ENCODE results near the gene PLPPR1. TPM values are rescaled to one million over a fixed set of nuclear protein-coding genes. Genes with fewer than 3 reads are reported as not detected.

PLPPR1 gene
- total RNA-seq, 6 experiments from 2014 or later: 1.4 to 5.4 (median 1.8) TPM

GRCh38 chr9:101148344-101148743 lies 119.8 kb downstream of the PLPPR1 start:
- TF ChIP-seq POLR2A (IDR thresholded peaks at IDR 0.05) (no peak), CTCF (IDR thresholded peaks at IDR 0.05) (no peak)
- no peak for DNase-seq
- ATAC-seq: no peak

GRCh38 chr9:101158361-101158760 lies 129.8 kb downstream of the PLPPR1 start:
- TF ChIP-seq POLR2A (IDR thresholded peaks at IDR 0.05) (no peak), CTCF (IDR thresholded peaks at IDR 0.05) (no peak)
- Histone ChIP-seq H3K4me1 (peaks cover 0 to 12% (median 2%) of the 10 kb centered on the region in 4 donors), H3K36me3 (no peaks in the 10 kb centered on the region), H3K27ac (no peak overlapping the region), H3K4me3 (no peak overlapping the region), H3K27me3 (no peaks in the 10 kb centered on the region), H3K9me3 (no peaks in the 10 kb centered on the region)
- intact Hi-C loops (cut with DNase I): no loop called here
- WGBS (ENCODE audit: insufficient coverage, low coverage, low lambda C conversion rate, missing lambda C conversion rate): 60% methylated on average over 3 of the region's 3 CpGs
- ATAC-seq (no peak), DNase-seq (no peak)

More at GRCh38 chr9:101148344-101148743, 119.8 kb downstream of the PLPPR1 start:
- Histone ChIP-seq H3K27ac (no peak overlapping the region), H3K36me3 (no peaks in the 10 kb centered on the region), H3K4me3 (no peak overlapping the region), H3K27me3 (no peaks in the 10 kb centered on the region), H3K4me1 (no peaks in the 10 kb centered on the region), H3K9me3 (no peaks in the 10 kb centered on the region)
- intact Hi-C loops (cut with DNase I): no loop called here

GRCh38 chr9:101162231-101162630 lies 133.7 kb downstream of the PLPPR1 start:
- ATAC-seq (peak; percentile 93 to 97 (median 96)), DNase-seq (peak in 1 of 3 donors; percentile 46)
- Histone ChIP-seq H3K27me3 (no peaks in the 10 kb centered on the region), H3K4me1 (peaks cover 0 to 12% (median 2%) of the 10 kb centered on the region in 4 donors), H3K27ac (peak overlapping the region in 1 of 3 donors; percentile 10), H3K4me3 (no peak overlapping the region), H3K9me3 (no peaks in the 10 kb centered on the region), H3K36me3 (no peaks in the 10 kb centered on the region)
- intact Hi-C loops (cut with DNase I): no loop called here
- TF ChIP-seq CTCF (IDR thresholded peaks at IDR 0.05) (no peak), POLR2A (IDR thresholded peaks at IDR 0.05) (no peak)
- 19% methylated on average over 1 of the region's 1 CpG for WGBS (ENCODE audit: insufficient coverage, low coverage, low lambda C conversion rate, missing lambda C conversion rate)

- Histone ChIP-seq H3K27ac (no peak overlapping the region), H3K27me3 (no peaks in the 10 kb centered on the region), H3K9me3 (no peaks in the 10 kb centered on the region), H3K36me3 (no peaks in the 10 kb centered on the region), H3K4me1 (peaks cover 0 to 16% (median 2%) of the 10 kb centered on the region in 4 donors), H3K4me3 (no peak overlapping the region)
- ATAC-seq: no peak
- intact Hi-C loops (cut with DNase I): no loop called here
- 75% methylated on average over 1 of the region's 1 CpG for WGBS (ENCODE audit: insufficient coverage, low coverage, low lambda C conversion rate, missing lambda C conversion rate)
- TF ChIP-seq CTCF (IDR thresholded peaks at IDR 0.05) (no peak), POLR2A (IDR thresholded peaks at IDR 0.05) (no peak)
- DNase-seq: no peak
Measured at GRCh38 chr9:101165131-101165530, 136.6 kb downstream of the PLPPR1 start.
